GM12873 (cell line): ENCODE results near the gene MMP2.

Experiments
- TF ChIP-seq, protein P1 (sequence below): IDR thresholded peaks from 2 replicates; pipeline ENCODE4 v1.5.1; 2012; ENCODE audit warnings: low read depth, mild to moderate bottlenecking, moderate library complexity, low read length, control low read depth; ENCODE audit not compliant: insufficient read depth; ENCODE audit errors: missing control alignments

MMP2 gene

DNA sequence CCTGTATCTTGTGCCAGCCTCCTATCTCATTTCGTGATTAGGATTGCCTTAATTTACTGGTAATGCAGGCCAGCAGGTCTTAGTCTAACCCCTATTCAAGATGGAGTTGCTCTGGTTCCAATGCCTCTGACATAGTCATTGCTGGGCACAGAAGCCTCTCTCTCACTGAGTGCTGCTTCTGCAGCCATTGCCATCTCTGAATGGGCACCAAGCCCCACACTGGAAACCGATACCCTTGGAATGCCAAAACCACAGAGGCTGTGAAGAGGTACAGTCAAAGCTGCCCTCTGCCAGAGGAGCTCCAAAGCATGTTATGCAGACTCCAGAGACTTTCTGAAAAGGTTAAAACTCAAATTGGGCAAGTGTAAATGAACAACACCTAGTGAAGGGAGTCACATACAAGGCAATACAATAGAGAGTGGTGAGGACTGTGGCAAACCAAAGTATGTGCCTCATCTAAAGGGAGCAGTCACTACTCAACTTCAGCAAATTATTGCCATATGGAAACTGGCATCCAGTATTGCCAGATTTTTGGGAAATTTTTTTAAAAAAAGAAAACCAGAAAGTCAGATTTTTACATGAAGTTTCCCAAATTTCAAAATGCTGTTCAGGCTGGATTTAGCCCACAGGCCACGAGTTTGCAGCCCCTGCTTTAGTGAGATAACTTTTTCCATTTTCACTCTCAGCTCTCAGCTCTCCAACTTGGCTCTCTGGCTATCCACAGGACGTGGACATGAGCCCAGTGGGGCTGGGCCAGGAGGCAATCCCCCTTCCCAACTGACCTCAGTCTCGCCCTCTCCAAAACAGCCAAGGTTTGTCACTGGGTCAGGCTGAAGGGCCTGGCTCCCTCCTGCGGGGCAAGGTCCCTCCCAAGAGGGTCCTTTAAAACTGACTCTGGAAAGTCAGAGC lies 2.1 kb upstream of the MMP2 start:
- TF ChIP-seq, protein P1, sequence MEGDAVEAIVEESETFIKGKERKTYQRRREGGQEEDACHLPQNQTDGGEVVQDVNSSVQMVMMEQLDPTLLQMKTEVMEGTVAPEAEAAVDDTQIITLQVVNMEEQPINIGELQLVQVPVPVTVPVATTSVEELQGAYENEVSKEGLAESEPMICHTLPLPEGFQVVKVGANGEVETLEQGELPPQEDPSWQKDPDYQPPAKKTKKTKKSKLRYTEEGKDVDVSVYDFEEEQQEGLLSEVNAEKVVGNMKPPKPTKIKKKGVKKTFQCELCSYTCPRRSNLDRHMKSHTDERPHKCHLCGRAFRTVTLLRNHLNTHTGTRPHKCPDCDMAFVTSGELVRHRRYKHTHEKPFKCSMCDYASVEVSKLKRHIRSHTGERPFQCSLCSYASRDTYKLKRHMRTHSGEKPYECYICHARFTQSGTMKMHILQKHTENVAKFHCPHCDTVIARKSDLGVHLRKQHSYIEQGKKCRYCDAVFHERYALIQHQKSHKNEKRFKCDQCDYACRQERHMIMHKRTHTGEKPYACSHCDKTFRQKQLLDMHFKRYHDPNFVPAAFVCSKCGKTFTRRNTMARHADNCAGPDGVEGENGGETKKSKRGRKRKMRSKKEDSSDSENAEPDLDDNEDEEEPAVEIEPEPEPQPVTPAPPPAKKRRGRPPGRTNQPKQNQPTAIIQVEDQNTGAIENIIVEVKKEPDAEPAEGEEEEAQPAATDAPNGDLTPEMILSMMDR, result no peak

DNA sequence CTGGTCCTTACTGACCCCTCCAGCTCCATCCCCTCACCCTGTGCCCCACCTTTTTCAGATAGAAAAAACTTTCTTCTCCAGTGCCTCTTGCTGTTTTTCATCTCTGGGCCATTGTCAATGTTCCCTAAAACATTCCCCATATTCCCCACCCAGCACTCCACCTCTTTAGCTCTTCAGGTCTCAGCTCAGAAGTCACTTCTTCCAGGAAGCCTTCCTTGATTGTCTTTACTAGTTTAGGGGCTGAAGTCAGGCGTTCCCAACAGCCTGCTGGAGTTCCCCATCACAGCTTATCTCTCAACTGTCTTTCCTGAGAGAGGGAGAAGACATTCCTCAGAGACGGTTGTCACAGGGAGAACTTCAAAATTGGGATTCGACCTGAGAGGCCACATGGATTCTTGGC lies 1.3 kb upstream of the MMP2 start:
- TF ChIP-seq, protein P1, result no peak

DNA sequence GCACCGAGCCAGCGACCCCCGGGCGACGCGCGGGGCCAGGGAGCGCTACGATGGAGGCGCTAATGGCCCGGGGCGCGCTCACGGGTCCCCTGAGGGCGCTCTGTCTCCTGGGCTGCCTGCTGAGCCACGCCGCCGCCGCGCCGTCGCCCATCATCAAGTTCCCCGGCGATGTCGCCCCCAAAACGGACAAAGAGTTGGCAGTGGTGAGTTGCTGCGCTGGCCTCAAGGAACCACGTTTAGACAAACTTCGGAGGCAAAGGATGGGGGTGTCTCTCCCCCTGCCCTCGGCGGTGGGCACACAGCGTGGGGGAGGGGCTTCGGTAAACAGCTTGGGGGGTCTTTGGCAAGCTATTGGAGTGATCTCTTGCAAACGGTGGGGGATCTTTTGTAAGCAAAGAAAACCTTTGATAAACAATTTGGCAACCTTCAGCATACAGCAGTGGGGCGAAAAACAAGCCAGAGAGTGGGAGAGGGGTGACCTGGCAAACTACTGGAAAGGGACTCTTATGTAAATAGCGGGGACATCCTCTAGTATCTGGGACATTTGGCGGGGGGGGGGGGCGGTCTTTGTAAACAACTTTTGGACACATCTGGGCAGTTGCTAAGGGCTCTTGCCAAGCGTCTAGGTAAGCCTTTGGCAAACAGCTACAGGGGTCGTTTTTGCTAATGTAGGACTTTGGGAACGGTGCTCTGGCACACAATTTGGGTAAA lies 587 bp downstream of the MMP2 start:
- TF ChIP-seq, protein P1, result no peak

DNA sequence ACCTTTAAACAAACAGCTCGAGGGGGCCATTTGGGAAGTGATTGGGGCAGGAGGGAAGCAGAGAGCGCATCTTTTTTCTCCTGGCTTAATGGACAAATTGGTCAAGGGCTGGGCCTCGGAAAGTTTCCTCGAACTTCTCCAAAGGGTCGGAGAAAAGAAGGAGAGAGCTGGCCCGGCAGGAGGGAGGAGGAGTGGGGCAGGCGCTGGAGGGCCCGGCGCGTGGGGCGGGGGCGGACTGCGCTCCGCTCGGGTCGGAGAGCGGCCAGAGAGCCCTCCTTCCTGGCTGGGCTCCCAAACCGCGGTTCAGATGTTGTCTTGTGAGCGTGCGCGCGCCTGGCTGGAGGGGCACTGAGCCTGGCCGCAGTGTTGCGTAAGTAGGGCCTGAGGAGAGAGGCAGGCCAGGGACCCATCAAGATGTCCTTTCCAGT lies 1.2 kb downstream of the MMP2 start:
- TF ChIP-seq, protein P1, result no peak

DNA sequence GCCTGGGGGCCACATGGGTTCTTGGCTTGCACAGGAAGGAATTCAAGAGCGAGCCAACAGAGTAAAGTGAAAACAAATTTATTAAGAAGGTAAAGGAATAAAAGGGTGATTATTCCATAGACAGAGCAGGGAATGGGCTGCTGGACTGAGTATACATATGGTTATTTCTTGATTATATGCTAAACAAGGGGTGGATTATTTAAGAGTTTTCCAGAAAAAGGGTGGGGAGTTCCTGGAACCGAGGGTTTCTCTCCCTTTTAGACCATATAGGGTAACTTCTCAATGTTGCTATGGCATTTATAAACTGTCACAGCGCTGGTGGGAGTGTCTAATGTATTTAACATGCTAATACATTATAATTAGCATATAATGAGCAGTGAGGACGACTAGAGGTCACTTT lies 2.0 kb downstream of the MMP2 start:
- TF ChIP-seq, protein P1, result no peak

DNA sequence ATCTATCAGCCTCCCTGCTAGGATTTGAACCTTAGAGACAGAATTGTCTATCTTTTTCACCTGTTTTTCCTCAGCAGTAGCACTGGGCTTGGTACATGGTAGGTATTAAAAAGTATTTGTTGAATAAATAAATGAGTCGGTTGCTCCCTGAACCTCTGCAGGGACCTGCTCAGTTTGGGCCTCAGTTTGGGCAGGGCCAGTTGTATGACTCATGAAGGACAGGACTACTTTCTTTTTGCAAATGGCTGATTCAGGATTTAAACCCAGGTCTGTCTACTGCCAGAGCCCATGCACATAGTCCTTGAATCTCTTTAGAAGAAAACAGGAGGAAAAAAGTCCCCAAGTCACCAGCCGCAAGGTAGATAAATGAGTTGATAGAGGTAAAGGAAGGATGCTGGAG lies 3.1 kb downstream of the MMP2 start:
- TF ChIP-seq, protein P1, result no peak

DNA sequence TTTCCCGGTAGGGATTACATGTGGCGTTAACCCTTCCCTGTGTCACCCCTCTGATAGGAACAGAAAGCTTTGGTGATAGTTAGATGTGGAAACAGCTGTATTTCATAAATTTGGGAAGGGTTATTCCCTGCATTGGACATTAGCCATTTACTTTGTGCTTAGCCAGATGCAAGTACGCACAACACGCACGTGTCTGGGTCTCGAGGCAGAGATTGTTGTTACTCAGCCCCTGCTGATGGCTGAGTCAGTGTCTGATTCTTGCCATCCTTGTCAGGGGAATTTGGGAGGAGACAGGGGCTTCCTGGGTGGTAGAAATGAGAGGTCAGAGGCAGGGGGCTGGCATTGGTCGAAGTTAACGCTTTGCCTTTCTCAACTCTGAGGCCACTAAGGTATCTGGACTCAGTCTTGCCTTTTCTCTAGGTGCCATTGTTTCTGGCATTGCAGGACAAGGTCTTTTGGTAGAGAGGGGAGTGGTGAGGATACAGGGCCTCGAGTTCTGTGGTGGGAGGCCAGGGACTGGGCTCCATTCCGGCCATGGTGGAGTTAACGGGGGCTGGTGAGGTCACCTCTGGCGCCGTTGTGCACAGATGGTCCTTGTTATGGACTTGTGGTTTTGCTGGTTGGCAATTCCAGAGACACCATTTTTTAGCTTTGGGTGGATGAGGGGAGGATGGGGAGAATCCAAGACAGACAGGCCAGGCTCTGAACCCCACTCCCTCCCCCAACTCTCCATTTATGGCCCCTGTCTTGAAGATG lies 8.2 kb downstream of the MMP2 start:
- TF ChIP-seq, protein P1, result no peak
